ENCODE data around the gene CYP1A2.

DNA sequence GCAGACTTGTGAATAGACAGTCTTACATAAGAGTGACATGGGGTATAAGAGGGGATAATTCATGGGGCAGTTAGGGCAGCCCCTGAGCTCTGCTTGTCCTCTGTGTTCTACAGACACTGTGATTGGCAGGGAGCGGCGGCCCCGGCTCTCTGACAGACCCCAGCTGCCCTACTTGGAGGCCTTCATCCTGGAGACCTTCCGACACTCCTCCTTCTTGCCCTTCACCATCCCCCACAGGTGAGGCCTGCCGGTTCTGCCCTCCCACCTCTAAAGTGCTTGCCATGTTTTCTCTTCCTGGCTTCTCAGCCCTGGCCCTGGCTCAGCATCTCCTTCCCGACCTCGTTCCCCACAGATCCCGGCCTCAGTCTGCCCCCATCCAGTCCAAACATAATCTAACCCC lies 3.4 kb downstream of the CYP1A2 start:
- TF ChIP-seq CTCF (IDR thresholded peaks at IDR 0.05) (no peak), POLR2A (IDR thresholded peaks at IDR 0.05) (no peak)

All from ovary (tissue), 3 donors.